Measurements from ENCODE around the gene HIVEP3. TPM values are rescaled to one million over a fixed set of nuclear protein-coding genes. Genes with fewer than 3 reads are reported as not detected.

Gene HIVEP3
- total RNA-seq, 4 donors from 2014 or later: 4.6 to 8.3 (median 6.5) TPM

- Histone ChIP-seq H3K4me1 (peaks cover 0 to 13% (median 4%) of the 10 kb centered on the region in 4 donors), H3K9me3 (no peaks in the 10 kb centered on the region), H3K27me3 (no peaks in the 10 kb centered on the region), H3K4me3 (no peak overlapping the region), H3K36me3 (no peaks in the 10 kb centered on the region), H3K27ac (no peak overlapping the region)
- TF ChIP-seq POLR2A (IDR thresholded peaks at IDR 0.05) (no peak), CTCF (IDR thresholded peaks at IDR 0.05) (no peak)
- no peak for DNase-seq
Observed at GRCh38 chr1:41668054-41668660, 250.6 kb downstream of the HIVEP3 start.

GRCh38 chr1:41666981-41667631 is 251.6 kb downstream of the HIVEP3 start:
- H3K27ac ChIP-seq: peak overlapping the region in 1 of 4 donors; percentile 58
- peaks cover 0 to 9% (median 2%) of the 10 kb centered on the region in 4 donors for H3K4me1 ChIP-seq
- H3K27me3 ChIP-seq: no peaks in the 10 kb centered on the region
- no peak overlapping the region for H3K4me3 ChIP-seq
- no peaks in the 10 kb centered on the region for H3K9me3 ChIP-seq
- H3K36me3 ChIP-seq: no peaks in the 10 kb centered on the region
- DNase-seq: peak in 2 of 3 donors; percentile 64 to 66
- no peak for TF ChIP-seq CTCF (IDR thresholded peaks at IDR 0.05)
- no peak for TF ChIP-seq POLR2A (IDR thresholded peaks at IDR 0.05)

GRCh38 chr1:41665962-41666917 is 252.5 kb downstream of the HIVEP3 start:
- H3K27ac ChIP-seq: peak overlapping the region in 1 of 4 donors; percentile 58
- H3K36me3 ChIP-seq: no peaks in the 10 kb centered on the region
- no peaks in the 10 kb centered on the region for H3K9me3 ChIP-seq
- no peaks in the 10 kb centered on the region for H3K27me3 ChIP-seq
- TF ChIP-seq POLR2A (IDR thresholded peaks at IDR 0.05) (no peak), CTCF (IDR thresholded peaks at IDR 0.05) (no peak)
- H3K4me1 ChIP-seq: peaks cover 0 to 9% (median 7%) of the 10 kb centered on the region in 4 donors
- no peak overlapping the region for H3K4me3 ChIP-seq
- DNase-seq: no peak

GRCh38 chr1:41664861-41665640 is 253.7 kb downstream of the HIVEP3 start:
- H3K4me1 ChIP-seq: peaks cover 0 to 9% (median 8%) of the 10 kb centered on the region in 4 donors
- no peak for DNase-seq

More at GRCh38 chr1:41664861-41665640, 253.7 kb downstream of the HIVEP3 start:
- H3K4me3 ChIP-seq: no peak overlapping the region
- H3K27me3 ChIP-seq: no peaks in the 10 kb centered on the region
- no peaks in the 10 kb centered on the region for H3K36me3 ChIP-seq
- no peaks in the 10 kb centered on the region for H3K9me3 ChIP-seq
- H3K27ac ChIP-seq: no peak overlapping the region
- TF ChIP-seq POLR2A (IDR thresholded peaks at IDR 0.05) (no peak), CTCF (IDR thresholded peaks at IDR 0.05) (no peak)
